Stomach (tissue), 9 donors: Measurements from ENCODE around the gene USP16. TPM values are rescaled to one million over a fixed set of nuclear protein-coding genes. Genes with fewer than 3 reads are reported as not detected.

ENCODE experiments used
- DNase-seq, 2 donors: peaks; one replicate each; pipeline versions ENCODE4 v3.0.0 to v3.0.0-alpha.2; 2013 to 2019
- H3K27ac ChIP-seq, 5 donors: fragments of 200-600 bp in 4 of 5; sonication (generic) in 4 of 5; one replicate each; pipeline ENCODE4 v1.5.1; 2013 to 2019; ENCODE audit warnings: mild to moderate bottlenecking in 1 of 5, moderate library complexity in 1 of 5
- H3K27me3 ChIP-seq, 3 donors: fragments of 200-600 bp; sonication (generic); one replicate each; pipeline ENCODE4 v1.5.1; 2017 to 2019; ENCODE audit warnings: mixed run types in 1 of 3
- H3K36me3 ChIP-seq, 4 donors: fragments of 200-600 bp; sonication (generic); 1 replicate in 3 of 4; 2 replicates in 1 of 4; pipeline ENCODE4 v1.5.1; 2016 to 2019
- H3K4me1 ChIP-seq, 4 donors: fragments of 200-600 bp; sonication (generic); one replicate each; pipeline ENCODE4 v1.5.1; 2016 to 2019
- H3K4me3 ChIP-seq, 4 donors: fragments of 200-600 bp; sonication (generic) in 3 of 4; one replicate each; pipeline ENCODE4 v1.5.1; 2016 to 2019; ENCODE audit warnings: mild to moderate bottlenecking in 1 of 4
- H3K9me3 ChIP-seq, 4 donors: fragments of 200-600 bp; sonication (generic); one replicate each; pipeline ENCODE4 v1.5.1; 2016 to 2019
- CTCF ChIP-seq, 7 experiments: fragments of 450-650 bp in 4 of 7; fragments of 200-600 bp in 3 of 7; sonication (generic) in 3 of 7; IDR thresholded peaks; one replicate each; pipeline ENCODE4 v1.5.1; 2016 to 2019; ENCODE audit warnings: antibody characterized with exemption in 7 of 7, control low read depth in 2 of 7, mild to moderate bottlenecking in 1 of 7
- EP300 ChIP-seq: sonication (generic); formaldehyde crosslinking; IDR thresholded peaks from one replicate; pipeline ENCODE4 v1.6.1; 2017; ENCODE audit warnings: antibody characterized with exemption
- POLR2A ChIP-seq, 4 donors: fragments of 450-650 bp; IDR thresholded peaks; one replicate each; pipeline ENCODE4 v1.6.1; 2016; ENCODE audit warnings: antibody characterized with exemption in 4 of 4, control low read depth in 2 of 4, mild to moderate bottlenecking in 1 of 4, moderate library complexity in 1 of 4
- POLR2AphosphoS5 ChIP-seq, 3 donors: sonication (generic); formaldehyde crosslinking; IDR thresholded peaks; one replicate each; pipeline ENCODE4 v1.6.1; 2016; ENCODE audit warnings: antibody characterized with exemption in 3 of 3
- WGBS, 5 donors: extraction: QIAGEN DNeasy Blood & Tissue Kit in 3 of 5; methylation state at CpG; one replicate each; pipeline versions ENCODE4 v1.1.5 to v1.1.7; 2013 to 2018; 5-methylcytosine and 5-hydroxymethylcytosine counted together
- intact Hi-C: fragments of 100-400 bp; cut with DNase I; formaldehyde crosslinking; loops from one replicate; pipeline ENCODE4 v1.15.1; 2023; ENCODE audit warnings: low total_unique reads
- polyA plus RNA-seq, 3 donors: library from polyadenylated mRNA; stranded (reverse); fragments of 200-250 nt; gene quantifications; one replicate each; pipeline ENCODE4 v1.2.3, GENCODE V29; 2013
- total RNA-seq, 5 donors: library from RNA; depleted of rRNA; stranded (reverse); fragments of >200 nt; gene quantifications; one replicate each; pipeline versions ENCODE4 v1.1.0 to v1.2.3, GENCODE V29; 2014 to 2016
- donor health status: healthy with polysubstance abuse.
- donor health status: Bipolar disorder and iron deficiency.
- donor health status: healthy.

The USP16 gene
- total and polyA plus RNA-seq, 8 donors: 9.3 to 54.5 (median 29.2) TPM

- 74 to 88% (median 77%) methylated on average over 4 of the region's 4 CpGs for WGBS, 5 donors
- Histone ChIP-seq H3K4me1 (peaks cover 0 to 16% (median 9%) of the 10 kb centered on the region in 4 donors), H3K36me3 (peaks cover 54 to 100% (median 99%) of the 10 kb centered on the region in 4 donors), H3K4me3 (no peak overlapping the region), H3K27me3 (no peaks in the 10 kb centered on the region), H3K27ac (peak overlapping the region in 2 of 5 donors; percentile 14 to 21), H3K9me3 (no peaks in the 10 kb centered on the region)
- intact Hi-C loops: no loop called here
- TF ChIP-seq POLR2A (IDR thresholded peaks at IDR 0.05) (no peak), POLR2AphosphoS5 (IDR thresholded peaks at IDR 0.05) (no peak), EP300 (no peak), CTCF (IDR thresholded peaks at IDR 0.05) (no peak)
- DNase-seq: no peak
These were observed 29.2 kb downstream of the USP16 start for GRCh38 chr21:29053656-29054055.

GRCh38 chr21:29055080-29055479, 30.6 kb downstream of the USP16 start:
- Histone ChIP-seq H3K9me3 (no peaks in the 10 kb centered on the region), H3K27ac (no peak overlapping the region), H3K27me3 (no peaks in the 10 kb centered on the region), H3K4me3 (no peak overlapping the region), H3K4me1 (peaks cover 0 to 16% (median 9%) of the 10 kb centered on the region in 4 donors), H3K36me3 (peaks cover 57 to 100% (median 99%) of the 10 kb centered on the region in 4 donors)
- TF ChIP-seq POLR2AphosphoS5 (IDR thresholded peaks at IDR 0.05): no peak
- no peak for TF ChIP-seq EP300
- no peak for TF ChIP-seq POLR2A (IDR thresholded peaks at IDR 0.05)
- TF ChIP-seq CTCF (IDR thresholded peaks at IDR 0.05): no peak
- intact Hi-C loops: no loop called here
- 82 to 90% (median 89%) methylated on average over 5 of the region's 5 CpGs for WGBS, 5 donors
- no peak for DNase-seq

- intact Hi-C loops: no loop called here
- Histone ChIP-seq H3K4me3 (no peak overlapping the region), H3K9me3 (no peaks in the 10 kb centered on the region), H3K27ac (no peak overlapping the region), H3K4me1 (peaks cover 0 to 16% (median 9%) of the 10 kb centered on the region in 4 donors), H3K36me3 (peaks cover 61 to 100% (median 99%) of the 10 kb centered on the region in 4 donors), H3K27me3 (no peaks in the 10 kb centered on the region)
- 17 to 56% (median 39%) methylated on average over 1 of the region's 1 CpG for WGBS, 5 donors
- DNase-seq: no peak
- no peak for TF ChIP-seq EP300
- no peak for TF ChIP-seq CTCF (IDR thresholded peaks at IDR 0.05)
- no peak for TF ChIP-seq POLR2A (IDR thresholded peaks at IDR 0.05)
- TF ChIP-seq POLR2AphosphoS5 (IDR thresholded peaks at IDR 0.05): no peak
These were observed 31.5 kb downstream of the USP16 start for GRCh38 chr21:29056005-29056404.

- Histone ChIP-seq H3K36me3 (peaks cover 62 to 100% (median 99%) of the 10 kb centered on the region in 4 donors), H3K4me3 (no peak overlapping the region), H3K9me3 (no peaks in the 10 kb centered on the region), H3K27me3 (no peaks in the 10 kb centered on the region), H3K27ac (no peak overlapping the region), H3K4me1 (peaks cover 0 to 16% (median 9%) of the 10 kb centered on the region in 4 donors)
- no peak for TF ChIP-seq POLR2A (IDR thresholded peaks at IDR 0.05)
- intact Hi-C loops: no loop called here
- no peak for DNase-seq
- WGBS, 5 donors: 60 to 76% (median 70%) methylated on average over 3 of the region's 3 CpGs
These were observed 32.1 kb downstream of the USP16 start for GRCh38 chr21:29056538-29057050.

- Histone ChIP-seq H3K9me3 (no peaks in the 10 kb centered on the region), H3K4me3 (no peak overlapping the region), H3K36me3 (peaks cover 71 to 100% (median 98%) of the 10 kb centered on the region in 4 donors), H3K27ac (no peak overlapping the region), H3K27me3 (no peaks in the 10 kb centered on the region), H3K4me1 (peaks cover 0 to 8% (median under 1%) of the 10 kb centered on the region in 4 donors)
- intact Hi-C loops: no loop called here
- DNase-seq: no peak
- 77 to 88% (median 82%) methylated on average over 3 of the region's 3 CpGs for WGBS, 5 donors
- TF ChIP-seq POLR2AphosphoS5 (IDR thresholded peaks at IDR 0.05): no peak
- no peak for TF ChIP-seq EP300
- TF ChIP-seq CTCF (IDR thresholded peaks at IDR 0.05): no peak
- no peak for TF ChIP-seq POLR2A (IDR thresholded peaks at IDR 0.05)
These were observed 40.5 kb downstream of the USP16 start for GRCh38 chr21:29064850-29065481.
